Measurements from ENCODE around the gene ABCB8. TPM values are rescaled to one million over a fixed set of nuclear protein-coding genes. Genes with fewer than 3 reads are reported as not detected.

ABCB8 gene
- total and polyA plus RNA-seq, 2 of the 4 experiments (the other 2 are of a cell fraction): 16.3 to 26.8 TPM

GRCh38 chr7:151053751-151054150 is 25.5 kb downstream of the ABCB8 start:
- POLR2A ChIA-PET (ENCODE audit: unreplicated experiment): no interaction called here
- WGBS, 2 experiments (ENCODE audit: extremely low coverage in 2 of 2, insufficient read length in 1 of 2): no CpG with 5 or more reads among the region's 8 CpGs
- in situ Hi-C loops (cut with MboI; ENCODE audit: low sequenced_read_pairs): no loop called here

More at GRCh38 chr7:151053751-151054150, 25.5 kb downstream of the ABCB8 start:
- Histone ChIP-seq H3K4me3 (ENCODE audit: insufficient read depth, low read depth, low read length) (no peak overlapping the region), H3K14ac (replicated peaks; ENCODE audit: low read depth, low read length) (no peak overlapping the region), H4K5ac (ENCODE audit: low read depth, low read length) (no peak overlapping the region), H2AK9ac (replicated peaks; ENCODE audit: low read depth, low read length, poor library complexity) (no peak overlapping the region), H2AFZ (replicated peaks; ENCODE audit: low read length, poor library complexity) (no peak overlapping the region), H3K9ac (ENCODE audit: low read depth, low read length) (no peak overlapping the region), H2BK5ac (ENCODE audit: low read depth, low read length, poor library complexity, severe bottlenecking) (no peak overlapping the region), H4K91ac (ENCODE audit: insufficient read depth, low read depth, low read length) (no peak overlapping the region), H2BK20ac (ENCODE audit: low read depth, low read length) (no peak overlapping the region), H2BK120ac (ENCODE audit: low read depth, low read length) (no peak overlapping the region), H4K20me1 (ENCODE audit: insufficient read depth, low read length) (peaks cover 5% of the 10 kb centered on the region; the same call in 1 of the 2 replicates), H3K9me1 (ENCODE audit: insufficient read depth, low read length) (peaks cover 7% of the 10 kb centered on the region; the same call in 1 of the 2 replicates), H3K4me2 (ENCODE audit: low read depth, low read length) (no peak overlapping the region), H3K79me1 (ENCODE audit: low read depth in 1 of 2, low read length in 2 of 2) (peaks cover 8 to 21% of the 10 kb centered on the region in 2 experiments), H3K9me3 (ENCODE audit: control insufficient read depth, insufficient read depth, low read length) (no peaks in the 10 kb centered on the region), H3K27ac (ENCODE audit: insufficient read depth, low read length) (no peak overlapping the region), H2AK5ac (ENCODE audit: low read depth, low read length) (no peak overlapping the region), H3K36me3 (ENCODE audit: control insufficient read depth, insufficient read depth, low read length) (no peaks in the 10 kb centered on the region), H2BK15ac (ENCODE audit: low read depth, low read length) (no peak overlapping the region), H3K18ac (ENCODE audit: low read depth, low read length) (no peak overlapping the region), H3K56ac (ENCODE audit: extremely low read depth, insufficient read depth, low read length) (no peak overlapping the region), H4K8ac (ENCODE audit: low read depth in 2 of 2, low read length in 2 of 2) (no peak overlapping the region), H3K4ac (ENCODE audit: low read depth, low read length) (no peak overlapping the region), H3K23ac (ENCODE audit: low read depth, low read length) (no peak overlapping the region), H3K4me1 (ENCODE audit: control insufficient read depth, insufficient read depth, low read length) (peaks cover 11% of the 10 kb centered on the region), H3K27me3 (ENCODE audit: control insufficient read depth, insufficient read depth, low read length) (no peaks in the 10 kb centered on the region; the same call in 1 of the 2 replicates)
- TF ChIP-seq, protein P1, sequence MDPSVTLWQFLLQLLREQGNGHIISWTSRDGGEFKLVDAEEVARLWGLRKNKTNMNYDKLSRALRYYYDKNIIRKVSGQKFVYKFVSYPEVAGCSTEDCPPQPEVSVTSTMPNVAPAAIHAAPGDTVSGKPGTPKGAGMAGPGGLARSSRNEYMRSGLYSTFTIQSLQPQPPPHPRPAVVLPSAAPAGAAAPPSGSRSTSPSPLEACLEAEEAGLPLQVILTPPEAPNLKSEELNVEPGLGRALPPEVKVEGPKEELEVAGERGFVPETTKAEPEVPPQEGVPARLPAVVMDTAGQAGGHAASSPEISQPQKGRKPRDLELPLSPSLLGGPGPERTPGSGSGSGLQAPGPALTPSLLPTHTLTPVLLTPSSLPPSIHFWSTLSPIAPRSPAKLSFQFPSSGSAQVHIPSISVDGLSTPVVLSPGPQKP (IDR thresholded peaks at IDR 0.05; ENCODE audit: borderline replicate concordance, low read depth, low read length): no peak
- TF ChIP-seq RCOR1 (IDR thresholded peaks at IDR 0.05; ENCODE audit: insufficient replicate concordance, low read length): no peak
- TF ChIP-seq CHD1 (IDR thresholded peaks at IDR 0.05; ENCODE audit: low read depth, low read length): no peak
- TF ChIP-seq, protein P2, sequence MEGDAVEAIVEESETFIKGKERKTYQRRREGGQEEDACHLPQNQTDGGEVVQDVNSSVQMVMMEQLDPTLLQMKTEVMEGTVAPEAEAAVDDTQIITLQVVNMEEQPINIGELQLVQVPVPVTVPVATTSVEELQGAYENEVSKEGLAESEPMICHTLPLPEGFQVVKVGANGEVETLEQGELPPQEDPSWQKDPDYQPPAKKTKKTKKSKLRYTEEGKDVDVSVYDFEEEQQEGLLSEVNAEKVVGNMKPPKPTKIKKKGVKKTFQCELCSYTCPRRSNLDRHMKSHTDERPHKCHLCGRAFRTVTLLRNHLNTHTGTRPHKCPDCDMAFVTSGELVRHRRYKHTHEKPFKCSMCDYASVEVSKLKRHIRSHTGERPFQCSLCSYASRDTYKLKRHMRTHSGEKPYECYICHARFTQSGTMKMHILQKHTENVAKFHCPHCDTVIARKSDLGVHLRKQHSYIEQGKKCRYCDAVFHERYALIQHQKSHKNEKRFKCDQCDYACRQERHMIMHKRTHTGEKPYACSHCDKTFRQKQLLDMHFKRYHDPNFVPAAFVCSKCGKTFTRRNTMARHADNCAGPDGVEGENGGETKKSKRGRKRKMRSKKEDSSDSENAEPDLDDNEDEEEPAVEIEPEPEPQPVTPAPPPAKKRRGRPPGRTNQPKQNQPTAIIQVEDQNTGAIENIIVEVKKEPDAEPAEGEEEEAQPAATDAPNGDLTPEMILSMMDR (conservative IDR thresholded peaks at IDR 0.05; ENCODE audit: low read depth, low read length): no peak
- CTCF ChIA-PET: interaction anchor here (0.6 kb wide), 1 partner anchor 368 kb away, joined by 5 read pairs; no protein-coding TSS in a partner anchor
- dilution Hi-C loops (cut with HindIII; ENCODE audit: low sequenced_read_pairs, unreplicated experiment): no loop called here
- BruUV-seq (replicated peaks): no TSS peak
- ATAC-seq (ENCODE audit: low read depth) (no peak), DNase-seq (no peak)
- intact Hi-C loops (cut with micrococcal nuclease): no loop called here
